Progenitor cell of endocrine pancreas (in vitro differentiated cells): ENCODE measurements around the gene STXBP2. TPM values are rescaled to one million over a fixed set of nuclear protein-coding genes. Genes with fewer than 3 reads are reported as not detected.

ENCODE experiments used
- DNase-seq: peaks from one replicate; pipeline ENCODE4 v3.0.0; 2021; ENCODE audit warnings: low spot score; ENCODE audit not compliant: unreplicated experiment
- H3K27ac Mint-ChIP-seq: 2 replicates; pipeline ENCODE4 v1.8.0; 2021; ENCODE audit warnings: mild to moderate bottlenecking, moderate library complexity, mixed read lengths
- H3K27me3 Mint-ChIP-seq: 2 replicates; pipeline ENCODE4 v1.8.0; 2021; ENCODE audit warnings: mixed read lengths
- H3K36me3 Mint-ChIP-seq: 2 replicates; pipeline ENCODE4 v1.8.0; 2022; ENCODE audit warnings: mixed read lengths; ENCODE audit not compliant: insufficient read depth
- H3K4me1 Mint-ChIP-seq: 2 replicates; pipeline ENCODE4 v1.8.0; 2021; ENCODE audit warnings: low read depth, mixed read lengths
- H3K4me3 Mint-ChIP-seq: 2 replicates; pipeline ENCODE4 v1.8.0; 2021; ENCODE audit warnings: low read depth, mild to moderate bottlenecking, moderate library complexity, mixed read lengths
- H3K9me3 Mint-ChIP-seq: 2 replicates; pipeline ENCODE4 v1.8.0; 2021; ENCODE audit warnings: low read depth, mixed read lengths
- CTCF ChIP-seq: fragments of 200-600 bp; sonication (generic); IDR thresholded peaks from one replicate; pipeline ENCODE4 v1.5.0; 2021; ENCODE audit warnings: antibody characterized with exemption, mild to moderate bottlenecking; ENCODE audit not compliant: unreplicated experiment
- total RNA-seq: library from RNA; stranded (reverse); gene quantifications from 2 replicates; pipeline ENCODE4 v1.2.1, GENCODE V29; 2021

The STXBP2 gene
- total RNA-seq, 1 donor from 2014 or later = 141 TPM

- no peak for DNase-seq
- Mint-ChIP-seq H3K36me3 (peaks cover 5% of the 10 kb centered on the region), H3K4me3 (no peak overlapping the region), H3K9me3 (no peaks in the 10 kb centered on the region), H3K27me3 (peaks cover 14% of the 10 kb centered on the region), H3K27ac (no peak overlapping the region), H3K4me1 (peaks cover 26% of the 10 kb centered on the region)
- TF ChIP-seq CTCF = no peak
Measured at GRCh38 chr19:7632340-7633203, 4.3 kb upstream of the STXBP2 start.

- Mint-ChIP-seq H3K27ac (peak within 1 kb of the TSS; percentile 87), H3K36me3 (peaks cover 5% of the 10 kb centered on the region), H3K4me3 (no peak within 1 kb of the TSS), H3K9me3 (no peaks in the 10 kb centered on the region), H3K4me1 (peaks cover 19% of the 10 kb centered on the region), H3K27me3 (peaks cover 14% of the 10 kb centered on the region)
- DNase-seq = no peak
- TF ChIP-seq CTCF = no peak
Measured at GRCh38 chr19:7633698-7634097, 3.2 kb upstream of the STXBP2 start, which contains the start of gene PCP2. PCP2 (minus strand) TSS chr19:7633719; CDS start chr19:7633457, 262 bp downstream.

- no peak overlapping the region for H3K27ac Mint-ChIP-seq
- peaks cover 5% of the 10 kb centered on the region for H3K36me3 Mint-ChIP-seq
- H3K27me3 Mint-ChIP-seq = peaks cover 14% of the 10 kb centered on the region
- H3K4me1 Mint-ChIP-seq = peaks cover 4% of the 10 kb centered on the region
- no peak for TF ChIP-seq CTCF
- DNase-seq = no peak
- H3K4me3 Mint-ChIP-seq = peak overlapping the region; percentile 76
- no peaks in the 10 kb centered on the region for H3K9me3 Mint-ChIP-seq
Measured at GRCh38 chr19:7635670-7636069, 1.2 kb upstream of the STXBP2 start.

GRCh38 chr19:7636317-7636690 lies 606 bp upstream of the STXBP2 start:
- no peaks in the 10 kb centered on the region for H3K9me3 Mint-ChIP-seq
- DNase-seq = no peak
- H3K36me3 Mint-ChIP-seq = peaks cover 5% of the 10 kb centered on the region
- H3K4me3 Mint-ChIP-seq = peak overlapping the region; percentile 76
- no peaks in the 10 kb centered on the region for H3K4me1 Mint-ChIP-seq
- peaks cover 14% of the 10 kb centered on the region for H3K27me3 Mint-ChIP-seq
- peak overlapping the region; percentile 74 for H3K27ac Mint-ChIP-seq
- TF ChIP-seq CTCF = no peak

- peaks cover 14% of the 10 kb centered on the region for H3K27me3 Mint-ChIP-seq
- no peak for DNase-seq
- peak overlapping the region; percentile 87 for H3K27ac Mint-ChIP-seq
- no peak for TF ChIP-seq CTCF
- H3K4me3 Mint-ChIP-seq = peak overlapping the region; percentile 76
- no peaks in the 10 kb centered on the region for H3K4me1 Mint-ChIP-seq
- no peaks in the 10 kb centered on the region for H3K9me3 Mint-ChIP-seq
- H3K36me3 Mint-ChIP-seq = peaks cover 4% of the 10 kb centered on the region
Measured at GRCh38 chr19:7637374-7638256, 705 bp downstream of the STXBP2 start.
